ENCODE results near the gene DLGAP1. TPM values are rescaled to one million over a fixed set of nuclear protein-coding genes. Genes with fewer than 3 reads are reported as not detected.

DLGAP1 gene
- total and polyA plus RNA-seq, 4 donors, result 16.5 to 30.7 (median 29.7) TPM

GRCh38 chr18:3861495-3861894 lies 593.6 kb downstream of the DLGAP1 start:
- no peak overlapping the region for H3K4me3 ChIP-seq (ENCODE audit: low read depth, low read length)
- H3K36me3 ChIP-seq (ENCODE audit: control insufficient read depth, insufficient read depth, low read length), result no peaks in the 10 kb centered on the region
- H3K27me3 ChIP-seq (ENCODE audit: control insufficient read depth, insufficient read depth, low read length), result no peaks in the 10 kb centered on the region
- H3K4me1 ChIP-seq (ENCODE audit: control insufficient read depth, insufficient read depth, low read length), result no peaks in the 10 kb centered on the region
- no peaks in the 10 kb centered on the region for H3K9me3 ChIP-seq (ENCODE audit: control insufficient read depth, insufficient read depth, low read length)
- H3K27ac ChIP-seq (ENCODE audit: low read depth, low read length), result no peak overlapping the region
- no peak for DNase-seq (ENCODE audit: low read depth in 4 of 6, low spot score in 6 of 6)
- no CpG with 5 or more reads among the region's 1 CpG for WGBS (ENCODE audit: insufficient coverage)

GRCh38 chr18:3857544-3857943 lies 597.6 kb downstream of the DLGAP1 start:
- Histone ChIP-seq H3K9me3 (ENCODE audit: control insufficient read depth, insufficient read depth, low read length) (no peaks in the 10 kb centered on the region), H3K27ac (ENCODE audit: low read depth, low read length) (no peak overlapping the region), H3K27me3 (ENCODE audit: control insufficient read depth, insufficient read depth, low read length) (no peaks in the 10 kb centered on the region), H3K36me3 (ENCODE audit: control insufficient read depth, insufficient read depth, low read length) (no peaks in the 10 kb centered on the region), H3K4me1 (ENCODE audit: control insufficient read depth, insufficient read depth, low read length) (no peaks in the 10 kb centered on the region), H3K4me3 (ENCODE audit: low read depth, low read length) (no peak overlapping the region)
- DNase-seq (ENCODE audit: low read depth in 4 of 6, low spot score in 6 of 6), result no peak
- no CpG with 5 or more reads among the region's 1 CpG for WGBS (ENCODE audit: insufficient coverage)

- no peaks in the 10 kb centered on the region for H3K9me3 ChIP-seq (ENCODE audit: control insufficient read depth, insufficient read depth, low read length)
- H3K27me3 ChIP-seq (ENCODE audit: control insufficient read depth, insufficient read depth, low read length), result no peaks in the 10 kb centered on the region
- H3K27ac ChIP-seq (ENCODE audit: low read depth, low read length), result no peak overlapping the region
- no peak for DNase-seq (ENCODE audit: low read depth in 4 of 6, low spot score in 6 of 6)
- H3K4me3 ChIP-seq (ENCODE audit: low read depth, low read length), result no peak overlapping the region
- WGBS (ENCODE audit: insufficient coverage), result 60% methylated on average over 2 of the region's 3 CpGs
- no peaks in the 10 kb centered on the region for H3K4me1 ChIP-seq (ENCODE audit: control insufficient read depth, insufficient read depth, low read length)
- no peaks in the 10 kb centered on the region for H3K36me3 ChIP-seq (ENCODE audit: control insufficient read depth, insufficient read depth, low read length)
These were observed 599.1 kb downstream of the DLGAP1 start for GRCh38 chr18:3855966-3856365.

DNA sequence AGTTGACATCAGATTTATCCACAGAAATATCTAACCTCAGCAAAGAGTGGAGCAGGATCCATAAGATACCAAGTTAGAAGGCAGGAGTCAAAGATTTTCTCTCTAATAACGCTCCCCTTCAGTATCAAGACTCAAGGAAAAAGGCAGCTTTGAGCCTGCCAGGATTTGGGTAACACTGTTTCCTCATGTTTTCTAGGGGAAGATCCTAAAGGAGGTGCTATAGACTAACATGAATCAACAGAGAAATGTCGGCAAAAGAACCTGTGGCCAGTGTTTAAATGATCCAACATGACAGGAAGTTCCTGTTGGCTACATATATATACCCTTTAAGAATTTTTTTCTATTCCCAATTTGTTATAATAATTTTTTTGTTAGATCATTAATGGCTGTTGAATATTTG lies 602.8 kb downstream of the DLGAP1 start:
- Histone ChIP-seq H3K27ac (ENCODE audit: low read depth, low read length) (no peak overlapping the region), H3K4me3 (ENCODE audit: low read depth, low read length) (no peak overlapping the region), H3K9me3 (ENCODE audit: control insufficient read depth, insufficient read depth, low read length) (no peaks in the 10 kb centered on the region), H3K27me3 (ENCODE audit: control insufficient read depth, insufficient read depth, low read length) (no peaks in the 10 kb centered on the region), H3K4me1 (ENCODE audit: control insufficient read depth, insufficient read depth, low read length) (no peaks in the 10 kb centered on the region), H3K36me3 (ENCODE audit: control insufficient read depth, insufficient read depth, low read length) (no peaks in the 10 kb centered on the region)
- WGBS (ENCODE audit: insufficient coverage), result no CpG with 5 or more reads among the region's 2 CpGs
- DNase-seq (ENCODE audit: low read depth in 4 of 6, low spot score in 6 of 6), result no peak

DNA sequence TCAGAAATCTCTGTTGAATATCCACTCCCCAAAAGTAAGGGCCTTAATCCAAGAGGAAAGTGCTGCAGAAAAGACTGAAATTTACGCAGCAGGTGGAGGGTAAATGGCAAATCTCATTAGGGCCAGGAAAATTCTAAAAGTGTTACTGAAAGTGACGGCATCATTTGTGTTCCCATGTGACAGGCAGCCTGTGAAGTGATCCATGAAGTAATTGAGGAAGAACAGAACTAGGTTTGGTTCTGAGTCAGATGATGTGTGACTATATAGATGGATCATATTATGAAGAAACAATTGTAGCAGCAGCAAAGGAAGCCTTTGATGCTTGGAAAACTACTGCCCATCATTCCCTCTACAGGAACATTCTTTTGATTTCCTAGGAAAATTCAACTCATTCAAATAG lies 603.9 kb downstream of the DLGAP1 start:
- H3K4me3 ChIP-seq (ENCODE audit: low read depth, low read length), result no peak overlapping the region
- H3K9me3 ChIP-seq (ENCODE audit: control insufficient read depth, insufficient read depth, low read length), result no peaks in the 10 kb centered on the region
- no peak overlapping the region for H3K27ac ChIP-seq (ENCODE audit: low read depth, low read length)
- H3K4me1 ChIP-seq (ENCODE audit: control insufficient read depth, insufficient read depth, low read length), result no peaks in the 10 kb centered on the region
- no peaks in the 10 kb centered on the region for H3K36me3 ChIP-seq (ENCODE audit: control insufficient read depth, insufficient read depth, low read length)
- WGBS (ENCODE audit: insufficient coverage), result 79% methylated on average over 2 of the region's 2 CpGs
- no peaks in the 10 kb centered on the region for H3K27me3 ChIP-seq (ENCODE audit: control insufficient read depth, insufficient read depth, low read length)
- no peak for DNase-seq (ENCODE audit: low read depth in 4 of 6, low spot score in 6 of 6)

GRCh38 chr18:3848316-3848715 lies 606.8 kb downstream of the DLGAP1 start:
- no peaks in the 10 kb centered on the region for H3K27me3 ChIP-seq (ENCODE audit: control insufficient read depth, insufficient read depth, low read length)
- DNase-seq (ENCODE audit: low read depth in 4 of 6, low spot score in 6 of 6), result no peak
- H3K9me3 ChIP-seq (ENCODE audit: control insufficient read depth, insufficient read depth, low read length), result no peaks in the 10 kb centered on the region
- H3K36me3 ChIP-seq (ENCODE audit: control insufficient read depth, insufficient read depth, low read length), result no peaks in the 10 kb centered on the region
- H3K4me3 ChIP-seq (ENCODE audit: low read depth, low read length), result no peak overlapping the region
- no peak overlapping the region for H3K27ac ChIP-seq (ENCODE audit: low read depth, low read length)
- 95% methylated on average over 2 of the region's 3 CpGs for WGBS (ENCODE audit: insufficient coverage)
- H3K4me1 ChIP-seq (ENCODE audit: control insufficient read depth, insufficient read depth, low read length), result no peaks in the 10 kb centered on the region

DNA sequence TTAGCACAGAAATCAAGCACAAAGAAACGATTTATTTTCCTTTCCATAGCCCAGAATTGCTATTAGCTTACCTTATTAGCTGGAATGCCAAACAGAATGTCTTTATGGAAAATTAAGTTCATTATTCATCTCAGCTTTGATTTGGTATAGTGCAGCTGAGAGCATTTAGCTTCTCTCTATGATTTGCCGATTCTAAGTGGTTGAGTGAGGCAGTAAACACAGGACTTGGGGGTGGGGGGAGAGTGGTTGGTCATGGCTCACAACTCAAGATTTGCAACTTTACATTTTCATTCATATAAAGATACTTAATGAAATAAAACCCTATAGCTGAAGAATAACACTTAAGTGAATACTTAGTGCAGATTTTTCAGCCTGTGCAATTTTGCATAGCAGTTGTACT lies 609.9 kb downstream of the DLGAP1 start:
- peak in 1 of 6 donors; percentile 58 for DNase-seq (ENCODE audit: low read depth in 4 of 6, low spot score in 6 of 6)
- H3K9me3 ChIP-seq (ENCODE audit: control insufficient read depth, insufficient read depth, low read length), result no peaks in the 10 kb centered on the region
- H3K4me1 ChIP-seq (ENCODE audit: control insufficient read depth, insufficient read depth, low read length), result no peaks in the 10 kb centered on the region
- no peak overlapping the region for H3K27ac ChIP-seq (ENCODE audit: low read depth, low read length)
- no peak overlapping the region for H3K4me3 ChIP-seq (ENCODE audit: low read depth, low read length)
- H3K36me3 ChIP-seq (ENCODE audit: control insufficient read depth, insufficient read depth, low read length), result no peaks in the 10 kb centered on the region
- no CpG with 5 or more reads among the region's 2 CpGs for WGBS (ENCODE audit: insufficient coverage)
- no peaks in the 10 kb centered on the region for H3K27me3 ChIP-seq (ENCODE audit: control insufficient read depth, insufficient read depth, low read length)

GRCh38 chr18:3842844-3843243 lies 612.3 kb downstream of the DLGAP1 start:
- WGBS (ENCODE audit: insufficient coverage), result 90% methylated on average over 2 of the region's 2 CpGs
- no peaks in the 10 kb centered on the region for H3K9me3 ChIP-seq (ENCODE audit: control insufficient read depth, insufficient read depth, low read length)
- no peaks in the 10 kb centered on the region for H3K27me3 ChIP-seq (ENCODE audit: control insufficient read depth, insufficient read depth, low read length)
- no peaks in the 10 kb centered on the region for H3K4me1 ChIP-seq (ENCODE audit: control insufficient read depth, insufficient read depth, low read length)
- no peaks in the 10 kb centered on the region for H3K36me3 ChIP-seq (ENCODE audit: control insufficient read depth, insufficient read depth, low read length)
- H3K27ac ChIP-seq (ENCODE audit: low read depth, low read length), result no peak overlapping the region
- H3K4me3 ChIP-seq (ENCODE audit: low read depth, low read length), result no peak overlapping the region
- no peak for DNase-seq (ENCODE audit: low read depth in 4 of 6, low spot score in 6 of 6)

DNA sequence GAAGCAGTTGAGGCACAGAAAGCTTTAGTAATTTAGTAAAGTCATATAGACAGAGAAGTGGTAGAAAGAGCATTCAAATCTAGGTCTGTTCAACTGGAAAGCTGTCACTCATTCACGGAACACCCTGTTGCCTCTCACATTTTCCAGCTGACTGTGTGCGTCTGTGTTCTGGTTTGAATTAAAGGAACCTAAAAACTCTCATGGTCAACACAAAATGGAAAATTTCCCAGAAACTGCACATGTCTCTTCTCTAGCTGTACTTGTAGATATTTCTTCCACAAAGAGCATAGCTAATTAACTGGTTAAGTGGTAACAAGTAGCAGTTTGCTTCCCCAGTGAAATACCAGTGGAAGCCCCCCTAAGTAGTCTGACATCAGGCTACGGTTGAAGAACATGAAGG lies 614.3 kb downstream of the DLGAP1 start:
- H3K4me3 ChIP-seq (ENCODE audit: low read depth, low read length), result no peak overlapping the region
- no peaks in the 10 kb centered on the region for H3K4me1 ChIP-seq (ENCODE audit: control insufficient read depth, insufficient read depth, low read length)
- H3K27me3 ChIP-seq (ENCODE audit: control insufficient read depth, insufficient read depth, low read length), result no peaks in the 10 kb centered on the region
- WGBS (ENCODE audit: insufficient coverage), result 63% methylated on average over 1 of the region's 3 CpGs
- no peak overlapping the region for H3K27ac ChIP-seq (ENCODE audit: low read depth, low read length)
- no peak for DNase-seq (ENCODE audit: low read depth in 4 of 6, low spot score in 6 of 6)
- H3K36me3 ChIP-seq (ENCODE audit: control insufficient read depth, insufficient read depth, low read length), result no peaks in the 10 kb centered on the region
- H3K9me3 ChIP-seq (ENCODE audit: control insufficient read depth, insufficient read depth, low read length), result no peaks in the 10 kb centered on the region

DNA sequence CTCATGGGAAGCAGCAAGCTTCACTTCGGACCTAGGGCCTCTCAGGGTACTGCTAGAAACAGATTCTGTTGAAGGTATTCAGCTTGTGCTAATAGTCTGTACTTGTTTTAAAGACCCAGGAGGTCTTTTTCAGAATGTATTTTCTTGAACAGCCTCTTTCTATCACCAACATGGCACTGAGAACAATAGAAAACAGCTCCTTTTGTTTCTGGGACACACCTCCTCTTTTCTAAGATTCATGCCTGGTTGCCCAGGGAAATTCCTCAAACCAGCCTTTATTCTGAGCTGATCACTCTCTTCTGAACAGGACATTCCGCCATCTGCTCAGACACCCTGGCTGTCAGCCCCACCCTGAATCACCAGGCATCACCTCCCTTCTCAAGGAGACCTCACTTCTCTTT lies 615.5 kb downstream of the DLGAP1 start:
- no peak for DNase-seq (ENCODE audit: low read depth in 4 of 6, low spot score in 6 of 6)
- Histone ChIP-seq H3K4me3 (ENCODE audit: low read depth, low read length) (no peak overlapping the region), H3K27ac (ENCODE audit: low read depth, low read length) (no peak overlapping the region), H3K27me3 (ENCODE audit: control insufficient read depth, insufficient read depth, low read length) (no peaks in the 10 kb centered on the region), H3K9me3 (ENCODE audit: control insufficient read depth, insufficient read depth, low read length) (no peaks in the 10 kb centered on the region), H3K4me1 (ENCODE audit: control insufficient read depth, insufficient read depth, low read length) (no peaks in the 10 kb centered on the region), H3K36me3 (ENCODE audit: control insufficient read depth, insufficient read depth, low read length) (no peaks in the 10 kb centered on the region)
- 55% methylated on average over 1 of the region's 2 CpGs for WGBS (ENCODE audit: insufficient coverage)

All from spinal cord (tissue), 10 donors.